Esophagus muscularis mucosa (tissue), 4 donors: ENCODE measurements around the gene DDR1.

Experiments used
- EP300 ChIP-seq: sonication (generic); formaldehyde crosslinking; IDR thresholded peaks from one replicate; pipeline ENCODE4 v1.6.1; 2017; ENCODE audit warnings: antibody characterized with exemption
- POLR2A ChIP-seq: fragments of 450-650 bp; IDR thresholded peaks from one replicate; pipeline ENCODE4 v1.6.1; 2017; ENCODE audit warnings: antibody characterized with exemption, moderate library complexity, mild to moderate bottlenecking, low read depth
- TF ChIP-seq, protein P1 (sequence below), 3 experiments: fragments of 200-600 bp in 2 of 3; fragments of 450-650 bp in 1 of 3; sonication (generic) in 2 of 3; IDR thresholded peaks; one replicate each; pipeline ENCODE4 v1.5.1; 2017 to 2019; ENCODE audit warnings: antibody characterized with exemption in 3 of 3, mild to moderate bottlenecking in 2 of 3, moderate library complexity in 1 of 3

DNA sequence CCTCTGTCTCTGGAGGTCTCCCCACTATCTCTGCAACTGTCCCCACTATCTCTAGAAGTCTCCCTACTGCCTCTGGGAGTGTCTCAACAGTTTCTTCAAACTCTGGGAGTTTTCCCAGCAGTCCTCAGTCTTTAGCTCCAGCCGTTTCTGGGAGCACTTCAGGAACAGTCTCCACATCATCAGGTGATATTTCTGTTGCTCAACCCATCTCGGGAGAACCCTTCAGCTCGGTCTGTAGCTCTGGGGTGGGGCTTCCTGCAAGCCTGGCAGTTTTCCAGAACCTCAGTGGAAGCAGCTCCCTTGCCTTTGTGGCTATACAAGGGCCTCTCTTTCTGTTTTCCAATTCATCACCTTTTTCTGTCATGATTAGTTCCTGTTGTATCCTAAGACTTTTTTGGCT, 50.7 kb downstream of the DDR1 start:
- TF ChIP-seq, protein P1, sequence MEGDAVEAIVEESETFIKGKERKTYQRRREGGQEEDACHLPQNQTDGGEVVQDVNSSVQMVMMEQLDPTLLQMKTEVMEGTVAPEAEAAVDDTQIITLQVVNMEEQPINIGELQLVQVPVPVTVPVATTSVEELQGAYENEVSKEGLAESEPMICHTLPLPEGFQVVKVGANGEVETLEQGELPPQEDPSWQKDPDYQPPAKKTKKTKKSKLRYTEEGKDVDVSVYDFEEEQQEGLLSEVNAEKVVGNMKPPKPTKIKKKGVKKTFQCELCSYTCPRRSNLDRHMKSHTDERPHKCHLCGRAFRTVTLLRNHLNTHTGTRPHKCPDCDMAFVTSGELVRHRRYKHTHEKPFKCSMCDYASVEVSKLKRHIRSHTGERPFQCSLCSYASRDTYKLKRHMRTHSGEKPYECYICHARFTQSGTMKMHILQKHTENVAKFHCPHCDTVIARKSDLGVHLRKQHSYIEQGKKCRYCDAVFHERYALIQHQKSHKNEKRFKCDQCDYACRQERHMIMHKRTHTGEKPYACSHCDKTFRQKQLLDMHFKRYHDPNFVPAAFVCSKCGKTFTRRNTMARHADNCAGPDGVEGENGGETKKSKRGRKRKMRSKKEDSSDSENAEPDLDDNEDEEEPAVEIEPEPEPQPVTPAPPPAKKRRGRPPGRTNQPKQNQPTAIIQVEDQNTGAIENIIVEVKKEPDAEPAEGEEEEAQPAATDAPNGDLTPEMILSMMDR (IDR thresholded peaks at IDR 0.05), result no peak
- TF ChIP-seq POLR2A, result no peak
- no peak for TF ChIP-seq EP300
